Caki2 (cell line): ENCODE measurements around the gene STOM. TPM values are rescaled to one million over a fixed set of nuclear protein-coding genes. Genes with fewer than 3 reads are reported as not detected.

ENCODE experiments used
- DNase-seq: peaks from one replicate; pipeline ENCODE4 v3.0.0-alpha.2; 2015; ENCODE audit warnings: low read depth
- in situ Hi-C: cut with HindIII; loops from 2 replicates; pipeline ENCODE4 v1.10.0; 2016; ENCODE audit warnings: low sequenced_read_pairs, low pct_unique_long_range_greater_than_20kb, mixed read lengths
- total RNA-seq: library from RNA; depleted of rRNA; stranded (reverse); fragments of >200 nt; shearing (Covaris generic); gene quantifications from 2 replicates; pipeline ENCODE4 v1.2.3, GENCODE V29; 2014; ENCODE audit warnings: low replicate concordance

Gene STOM
- total RNA-seq, 1 experiment from 2014 or later = 72.4 TPM

DNA sequence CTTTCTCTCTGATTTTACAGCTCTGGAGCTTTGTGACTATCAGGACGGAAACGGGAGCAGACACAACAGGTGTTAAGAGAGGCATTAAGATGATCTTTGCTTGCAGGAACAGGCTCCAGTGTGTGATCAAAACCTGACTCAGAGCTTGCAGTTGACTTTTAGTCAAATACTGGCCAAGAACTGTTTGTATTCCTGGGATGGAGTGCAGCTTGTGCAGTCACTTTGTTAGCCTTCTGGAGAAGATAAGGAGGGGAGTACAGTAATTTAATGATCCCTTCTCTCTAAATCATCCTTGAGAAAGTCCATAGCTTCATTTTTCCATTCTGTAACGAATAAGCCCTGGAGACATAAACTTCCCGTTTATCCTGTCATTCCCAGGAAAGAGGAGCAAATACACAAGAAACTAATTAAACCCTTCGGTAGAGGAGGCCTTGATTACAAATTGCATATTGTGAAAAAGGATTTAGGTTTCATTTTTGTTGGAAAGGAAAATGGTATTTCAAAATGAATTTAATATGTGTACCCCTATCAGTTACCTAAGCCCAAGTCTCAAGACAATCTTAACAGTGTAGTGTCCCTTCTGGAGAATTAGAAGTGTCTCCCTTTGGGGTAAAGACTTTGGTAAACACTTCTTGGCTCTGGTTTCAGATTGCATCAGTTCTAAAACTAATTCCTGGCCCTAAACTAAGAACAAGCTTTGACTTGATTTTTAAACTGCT, 3.1 kb upstream of the STOM start:
- no peak for DNase-seq
- in situ Hi-C loops = no loop called here

DNA sequence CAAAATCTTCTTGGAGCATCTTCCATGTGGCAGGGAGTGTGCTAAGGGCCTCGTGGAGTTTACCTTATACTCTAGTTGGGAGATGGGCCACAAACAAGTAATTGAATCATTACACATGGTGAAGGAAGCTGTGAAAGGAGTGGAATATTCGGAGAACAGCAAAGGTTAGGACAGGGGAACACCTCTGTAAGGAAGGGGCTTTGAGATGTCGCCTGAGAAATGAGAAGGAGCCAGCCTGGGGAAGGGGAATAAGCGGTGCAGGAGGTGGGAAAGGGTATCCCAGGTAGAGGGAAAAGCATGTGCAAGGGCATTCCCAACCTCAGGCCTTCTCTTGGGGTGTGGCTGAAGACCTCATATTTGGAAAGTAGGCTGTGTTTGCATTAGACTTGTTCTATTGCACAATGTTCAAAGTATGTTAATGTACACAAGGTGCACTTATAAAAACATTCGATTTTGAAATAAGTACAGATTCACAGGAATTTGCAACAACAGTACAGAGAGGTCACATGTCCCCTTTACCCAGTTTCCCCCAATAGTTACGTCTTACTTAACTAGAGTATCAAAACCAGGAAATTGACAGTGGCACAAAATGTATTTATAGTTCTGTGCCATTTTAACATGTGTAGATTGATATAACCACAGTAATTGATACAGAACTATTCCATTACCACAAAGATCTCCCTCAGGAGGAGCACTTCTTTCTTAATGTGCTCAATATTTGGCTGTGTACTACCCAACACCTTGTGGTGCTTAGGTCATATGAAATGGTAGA, 2.4 kb upstream of the STOM start:
- no peak for DNase-seq
- in situ Hi-C loops = no loop called here

DNA sequence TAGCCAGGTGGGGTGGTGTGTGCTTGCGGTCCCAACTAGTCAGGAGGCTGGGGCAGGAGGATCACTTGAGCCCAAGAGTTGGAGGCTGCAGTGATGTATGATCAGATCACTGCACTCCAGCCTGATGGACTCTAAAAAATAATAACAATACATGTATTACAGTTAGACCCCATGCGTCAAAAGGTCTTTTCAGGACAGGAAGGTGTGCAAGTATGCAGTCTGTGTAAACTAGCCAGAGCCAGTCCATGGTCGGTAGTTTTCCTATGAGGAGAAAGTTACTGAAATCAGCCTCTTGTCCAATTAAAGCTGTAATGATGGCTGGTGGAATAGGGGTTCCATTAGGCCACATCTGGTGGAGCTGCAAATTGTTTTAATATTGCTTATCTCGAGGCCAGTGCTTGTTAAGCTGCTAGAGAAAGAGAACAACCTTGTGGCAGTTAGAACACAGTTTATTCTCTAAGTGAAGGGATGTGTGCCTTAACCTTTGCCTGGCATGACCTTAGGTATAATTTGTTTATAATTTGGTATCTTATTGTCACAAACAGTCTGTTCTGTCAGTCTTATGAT, 1.5 kb upstream of the STOM start:
- in situ Hi-C loops = no loop called here
- DNase-seq = no peak

DNA sequence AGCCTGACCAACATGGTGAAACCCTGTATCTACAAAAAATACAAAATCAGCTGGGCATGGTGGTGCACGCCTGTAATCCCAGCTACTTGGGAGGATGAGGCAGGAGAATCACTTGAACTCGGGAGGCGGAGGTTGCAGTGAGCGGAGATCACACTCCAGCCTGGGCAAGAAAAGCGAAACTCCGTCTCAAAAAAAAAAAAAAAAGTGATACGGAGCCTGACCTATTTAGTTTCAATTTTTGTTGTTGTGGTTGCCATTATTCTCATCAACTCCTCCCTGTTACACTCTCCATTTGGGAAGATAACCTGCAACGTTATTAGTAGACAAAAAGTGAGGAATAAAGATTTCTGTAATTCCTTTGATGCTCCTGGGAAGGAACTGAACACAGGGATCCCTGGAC, 1.3 kb downstream of the STOM start:
- in situ Hi-C loops = no loop called here
- DNase-seq = no peak

DNA sequence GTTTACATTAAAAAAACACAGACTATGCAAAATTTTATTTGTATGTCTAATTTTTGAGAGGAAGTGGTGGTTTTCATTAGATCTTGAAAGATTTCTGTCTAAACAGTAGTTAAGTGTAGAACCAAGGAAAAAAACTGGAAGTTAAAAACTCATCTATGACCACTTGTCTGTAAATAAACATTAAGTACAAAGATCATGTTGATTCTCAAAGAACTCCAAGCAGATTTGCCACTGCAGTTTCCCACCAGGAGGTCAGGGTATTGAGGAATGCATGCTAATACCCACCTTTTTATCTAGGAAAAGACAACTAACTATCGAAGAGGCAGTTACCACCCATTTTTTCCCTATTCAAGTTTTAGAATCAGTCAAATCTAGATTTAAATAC, 1.9 kb downstream of the STOM start:
- in situ Hi-C loops = no loop called here

DNA sequence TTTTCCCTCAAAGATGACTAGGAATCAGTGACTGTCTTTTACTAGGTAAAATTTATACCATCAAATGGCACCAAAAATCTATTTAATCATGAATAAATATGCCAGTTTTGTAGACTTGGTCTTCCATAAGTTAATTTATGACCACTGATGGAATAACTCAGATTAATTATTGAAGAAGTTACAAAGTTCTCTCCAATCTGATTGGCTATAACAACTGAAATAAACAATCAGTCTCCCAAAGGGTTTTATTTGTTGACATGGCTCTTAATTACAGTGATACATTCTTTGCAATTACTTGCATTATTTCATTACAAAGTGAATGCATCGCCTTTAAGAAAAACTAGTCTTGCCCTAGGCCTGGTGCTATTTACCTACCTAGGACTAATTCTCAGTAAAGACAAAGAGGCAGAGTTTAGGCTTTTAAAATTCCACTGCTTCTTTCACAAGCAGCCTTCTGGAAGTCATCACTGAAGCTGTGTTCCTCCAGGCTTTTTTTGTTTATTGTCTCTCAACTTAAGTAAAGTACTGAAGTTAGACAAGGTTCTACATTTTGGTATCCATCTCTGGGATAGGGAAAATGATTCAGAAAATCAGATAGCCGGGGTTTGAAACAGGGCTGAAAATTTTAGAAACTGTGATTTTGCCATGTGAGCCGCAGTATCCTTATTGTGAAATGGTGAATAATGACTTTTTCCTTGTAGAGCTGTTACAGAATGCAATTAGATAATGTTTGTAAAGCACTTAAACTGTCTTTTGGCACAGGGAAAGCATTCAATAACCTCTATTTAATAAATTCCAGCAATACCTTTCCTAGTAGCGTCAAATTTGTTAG, 2.5 kb downstream of the STOM start:
- DNase-seq = no peak

More for the DNA sequence above, 1.9 kb downstream of the STOM start:
- DNase-seq = no peak

DNA sequence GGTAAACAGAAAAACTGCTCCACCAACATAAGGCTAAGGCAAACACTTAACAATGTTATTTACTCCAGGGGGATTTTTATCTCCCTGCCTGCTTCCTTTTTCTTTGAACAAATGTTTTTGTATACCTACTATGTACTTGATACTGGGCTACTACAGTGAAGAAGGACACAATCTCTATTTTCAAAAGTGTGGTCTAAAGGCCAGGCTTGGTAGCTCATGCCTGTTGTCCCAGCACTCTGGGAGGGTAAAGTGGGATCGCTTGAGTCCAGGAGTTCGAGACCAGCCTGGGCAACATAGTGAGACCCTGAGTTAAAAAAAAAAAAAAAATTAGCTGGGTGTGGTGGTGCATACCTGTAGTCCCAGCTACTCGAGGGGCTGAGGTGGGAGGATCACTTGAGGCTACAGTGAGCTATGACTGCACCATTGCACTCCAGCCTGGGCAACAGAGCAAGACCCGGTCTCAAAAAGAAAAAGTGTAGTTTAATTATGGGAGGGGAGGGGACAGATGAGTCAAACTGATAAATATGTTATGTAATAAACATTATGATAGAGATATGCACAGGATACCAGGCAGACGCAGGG, 3.3 kb downstream of the STOM start:
- DNase-seq = no peak
- in situ Hi-C loops = no loop called here

More for the DNA sequence above, 2.5 kb downstream of the STOM start:
- in situ Hi-C loops = no loop called here

DNA sequence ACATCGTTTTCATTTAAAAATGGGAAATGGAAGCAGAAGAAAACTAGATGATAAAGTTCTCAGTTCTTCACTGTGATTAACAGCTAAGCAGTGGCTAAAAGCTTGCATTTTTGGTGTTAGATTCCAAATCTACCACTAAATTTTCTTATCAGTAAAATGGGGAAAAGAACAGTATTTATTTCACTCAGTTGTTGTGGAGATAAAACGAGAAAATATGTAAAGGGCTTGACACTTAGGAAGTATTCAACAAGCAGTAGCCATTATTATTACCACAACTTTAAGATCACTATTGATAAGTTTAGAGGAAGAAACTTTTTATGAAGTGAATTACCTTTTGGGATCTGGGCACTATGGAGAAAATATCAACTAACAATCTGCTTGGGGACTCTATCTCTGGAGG, 4.5 kb downstream of the STOM start:
- DNase-seq = no peak
- in situ Hi-C loops = no loop called here

DNA sequence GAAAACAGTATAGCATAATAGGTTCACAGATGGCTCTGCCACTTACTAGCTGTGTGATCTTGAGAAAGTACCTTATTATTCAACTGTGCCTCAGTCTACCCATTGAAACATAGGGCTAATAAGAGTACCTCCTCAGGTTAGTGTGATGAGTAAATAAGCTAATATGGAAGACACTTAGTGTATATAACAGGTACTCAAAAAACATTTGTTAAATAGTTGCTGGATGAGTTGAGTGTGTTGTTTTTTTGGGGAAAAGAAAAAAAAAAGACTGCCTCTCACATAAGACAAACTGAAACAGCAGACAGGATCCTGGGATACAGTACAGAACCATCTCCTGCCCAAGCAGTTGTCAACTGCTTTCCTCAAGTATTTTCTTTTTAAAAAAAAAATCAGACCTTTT, 5.2 kb downstream of the STOM start:
- in situ Hi-C loops = no loop called here
- DNase-seq = no peak

DNA sequence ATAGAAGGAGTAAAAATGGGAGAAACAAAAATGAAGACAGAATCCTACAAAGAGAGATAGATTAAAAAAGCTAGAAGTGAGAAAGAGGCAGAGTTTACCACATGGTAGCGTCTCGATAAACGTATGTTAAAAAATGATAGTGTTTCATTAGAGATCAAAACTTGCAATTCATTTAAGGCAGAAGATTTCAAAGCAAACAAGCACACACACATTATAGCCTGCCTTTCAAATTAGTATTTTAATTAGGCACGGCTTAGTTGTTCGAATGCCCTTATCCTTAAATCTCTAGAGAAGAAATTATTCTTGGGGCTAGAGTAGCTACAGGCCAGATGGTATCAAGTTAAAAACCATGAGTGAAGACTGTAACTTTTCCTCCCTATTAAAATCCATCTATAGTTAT, 6.0 kb downstream of the STOM start:
- in situ Hi-C loops = no loop called here
- DNase-seq = no peak

DNA sequence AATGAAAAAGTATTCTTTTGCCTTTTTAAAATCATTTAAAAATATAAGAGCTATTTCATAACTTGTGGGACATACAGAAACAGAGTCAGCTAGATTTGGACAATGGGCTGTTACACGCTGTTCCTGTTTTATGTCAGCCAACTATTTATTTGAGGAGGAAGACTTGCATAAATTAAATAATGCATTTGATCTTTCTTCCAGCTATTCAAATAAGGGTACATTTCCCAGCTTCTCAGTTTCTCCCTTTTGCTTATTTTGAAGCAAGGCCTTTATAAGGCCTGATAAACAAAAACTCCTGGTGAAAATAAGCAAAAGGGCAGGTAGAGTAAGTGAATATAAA, 6.5 kb downstream of the STOM start:
- no peak for DNase-seq
- in situ Hi-C loops = no loop called here

DNA sequence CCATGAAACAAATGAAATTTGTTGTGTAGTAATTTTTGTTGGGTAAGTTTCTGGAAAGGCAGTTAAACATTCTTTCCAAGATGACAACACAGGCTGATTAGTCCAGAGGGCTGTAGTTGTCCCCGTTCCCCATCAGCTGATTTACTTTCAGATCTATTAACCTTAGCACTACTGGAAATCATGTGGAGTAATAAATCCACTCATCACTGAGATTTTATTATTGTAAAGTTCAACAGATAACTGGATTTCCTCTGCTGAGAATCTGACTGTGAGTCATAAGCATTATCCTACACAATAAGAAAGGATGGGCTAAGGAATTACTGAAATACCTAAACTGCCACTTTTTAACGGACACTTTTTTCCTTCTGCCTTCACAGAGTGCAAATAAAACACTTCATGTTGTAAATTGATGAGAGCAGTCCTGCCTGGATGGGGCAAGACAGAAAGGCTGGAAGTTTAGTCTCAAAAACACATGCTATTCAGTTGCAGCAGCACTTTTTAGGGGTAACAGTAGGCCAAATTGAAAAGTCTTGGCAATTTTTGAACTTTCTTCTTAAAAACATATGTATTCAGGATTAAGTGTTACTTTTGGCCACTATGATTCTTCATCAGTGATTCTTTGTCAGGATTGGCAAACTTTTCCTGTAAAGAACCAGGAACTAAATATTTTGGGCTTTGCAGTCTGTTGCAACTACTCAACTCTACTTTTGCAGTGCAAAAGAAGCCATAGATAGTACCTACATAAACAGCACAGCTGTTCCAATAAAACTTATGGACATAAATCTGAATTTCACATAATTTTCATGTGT, 7.0 kb downstream of the STOM start:
- DNase-seq = peak; percentile 79
- in situ Hi-C loops = no loop called here

DNA sequence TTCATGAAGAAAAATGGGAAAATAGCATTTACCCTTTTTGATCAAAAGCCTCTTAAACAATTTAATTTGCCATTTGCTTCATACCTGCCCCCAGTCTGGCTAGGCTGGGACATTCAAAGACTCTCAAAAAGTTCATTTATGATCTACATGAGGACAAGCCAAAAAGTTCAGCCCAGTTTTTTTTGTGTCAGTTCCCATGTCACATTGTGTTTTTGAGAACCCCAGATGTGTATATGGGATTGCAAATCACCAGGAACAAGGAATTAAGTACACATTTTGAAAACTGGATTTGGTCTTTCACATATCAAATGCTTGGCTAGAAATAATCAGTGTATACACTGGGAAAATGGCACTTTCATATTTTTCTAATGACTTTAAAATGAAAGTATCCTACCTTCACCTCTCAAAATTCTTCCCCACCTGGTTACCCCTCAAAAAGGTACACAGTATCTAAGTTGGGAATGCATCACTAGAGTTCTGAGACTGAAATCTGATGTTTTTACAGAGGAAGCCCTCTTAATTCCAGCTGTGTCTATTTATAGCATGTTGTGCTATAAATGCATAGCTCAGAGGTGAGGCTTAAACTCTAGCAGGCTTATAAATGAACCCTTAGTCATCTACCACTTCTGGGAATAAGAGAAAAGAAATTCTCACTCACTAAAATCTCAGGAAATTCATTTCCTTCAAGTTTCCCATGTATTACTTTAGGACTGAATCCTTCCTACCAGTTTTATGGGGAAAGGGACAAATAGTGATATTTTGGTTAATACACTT, 9.3 kb downstream of the STOM start:
- DNase-seq = no peak
- in situ Hi-C loops = no loop called here

DNA sequence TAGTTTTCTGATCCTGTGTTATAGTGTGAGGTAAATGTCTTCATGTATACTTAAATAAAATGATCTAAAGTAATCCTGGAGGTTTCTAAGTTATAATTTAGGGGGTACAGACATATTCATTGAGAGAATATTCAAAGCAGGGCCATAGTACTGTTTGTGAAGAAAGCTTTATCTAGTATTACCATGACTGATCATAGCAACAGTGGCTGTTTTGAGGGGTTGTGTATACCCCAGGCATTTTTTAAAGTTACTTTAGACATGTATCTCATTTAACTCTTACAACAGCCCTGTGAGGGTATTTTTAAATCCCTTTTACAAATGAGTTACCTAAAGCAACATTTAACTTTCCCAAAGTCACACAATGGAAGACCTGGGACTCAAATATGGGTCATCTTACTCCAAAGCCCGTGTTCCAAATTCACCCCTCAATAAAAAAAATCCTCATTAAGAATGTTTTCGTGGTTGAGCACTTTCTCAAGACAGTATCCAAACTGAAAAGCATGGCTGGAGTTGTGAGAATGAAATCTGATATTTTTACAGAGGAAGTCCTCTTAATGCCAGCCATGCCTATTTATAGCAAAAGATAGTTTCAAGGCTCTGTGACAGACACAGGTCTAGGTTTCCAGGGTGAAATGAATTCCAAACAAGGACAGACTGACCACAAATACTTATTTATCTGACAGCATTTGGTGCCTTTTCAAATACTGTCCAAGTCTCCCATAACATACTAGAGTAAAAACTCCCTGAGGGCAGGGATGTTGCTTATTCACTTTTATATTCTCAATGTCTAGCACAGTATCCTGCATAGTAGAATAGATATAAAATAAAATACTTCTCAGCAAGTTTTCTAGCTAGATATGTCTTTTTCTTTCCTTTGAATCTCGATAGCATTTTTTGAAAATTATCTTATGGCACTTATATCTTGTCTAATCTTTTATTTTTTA, 10.4 kb downstream of the STOM start:
- in situ Hi-C loops = no loop called here
- DNase-seq = no peak

DNA sequence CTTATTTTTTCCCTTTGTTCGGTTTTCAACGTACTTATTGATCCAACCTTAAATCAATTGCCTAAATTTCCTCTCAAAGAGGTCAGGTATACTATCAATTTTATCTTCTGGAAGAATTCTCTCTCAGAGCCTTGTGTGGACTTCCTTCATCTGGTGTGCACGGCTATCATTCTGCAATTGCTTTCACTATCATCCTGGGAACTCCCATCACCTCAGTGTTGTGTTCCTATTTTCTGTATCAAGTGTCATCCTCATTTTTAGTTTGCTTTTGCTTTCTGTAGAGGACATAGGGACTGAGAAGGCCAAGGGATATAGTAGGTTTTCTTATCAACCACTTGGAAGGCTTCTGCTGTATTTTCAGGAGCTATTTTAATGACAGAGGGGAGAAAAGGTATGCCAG, 11.3 kb downstream of the STOM start:
- in situ Hi-C loops = no loop called here

DNA sequence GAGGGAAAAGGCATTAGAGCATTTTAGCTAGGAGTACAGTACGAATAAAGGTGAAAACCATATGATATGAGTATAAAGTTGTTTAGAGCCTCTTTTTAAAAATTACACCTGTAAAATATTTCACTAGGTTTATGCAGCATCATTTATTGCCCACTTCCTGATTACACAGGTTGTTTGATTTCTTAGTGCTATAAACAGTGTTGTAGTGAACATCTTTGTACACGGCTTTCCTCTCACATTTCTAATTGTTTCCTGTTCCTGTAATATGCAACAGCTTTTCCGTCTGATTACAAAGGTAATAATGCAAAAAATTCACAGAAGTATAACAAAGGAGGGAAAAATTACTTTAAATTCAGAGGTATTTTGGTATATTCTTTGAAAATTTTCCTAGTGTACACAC, 13.0 kb downstream of the STOM start:
- in situ Hi-C loops = no loop called here
- DNase-seq = no peak

More for the DNA sequence above, 11.3 kb downstream of the STOM start:
- no peak for DNase-seq
